Uterus (tissue), 2 donors: ENCODE data around the gene TMEM260.

ENCODE experiments used
- CTCF ChIP-seq, 4 experiments: fragments of 200-600 bp in 2 of 4; fragments of 450-650 bp in 2 of 4; sonication (generic) in 2 of 4; IDR thresholded peaks; one replicate each; pipeline ENCODE4 v1.5.1; 2016 to 2019; ENCODE audit warnings: antibody characterized with exemption in 4 of 4, mild to moderate bottlenecking in 2 of 4, moderate library complexity in 1 of 4
- POLR2A ChIP-seq, 2 donors: fragments of 450-650 bp; IDR thresholded peaks; one replicate each; pipeline ENCODE4 v1.6.1; 2016; ENCODE audit warnings: antibody characterized with exemption in 2 of 2, mild to moderate bottlenecking in 1 of 2, moderate library complexity in 1 of 2

DNA sequence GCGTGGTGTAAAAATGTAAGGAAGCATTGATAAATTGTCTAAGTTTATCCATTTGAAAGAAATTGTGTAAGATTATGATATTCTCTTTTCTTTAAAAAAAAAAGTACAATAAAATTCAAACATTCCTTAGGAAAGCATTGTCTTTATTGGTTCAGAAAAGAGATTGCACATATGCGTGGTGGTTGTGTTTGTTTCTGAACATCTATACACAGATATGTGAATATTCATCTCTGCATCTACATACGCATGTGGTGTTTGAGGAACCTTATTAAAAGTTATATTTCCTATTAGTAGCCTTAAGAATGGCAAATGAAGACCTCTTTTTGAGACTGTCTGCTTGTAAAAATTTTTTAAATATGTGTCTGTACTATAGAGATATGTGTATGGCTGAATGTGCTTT, 69.8 kb downstream of the TMEM260 start:
- TF ChIP-seq POLR2A (IDR thresholded peaks at IDR 0.05) = no peak
- TF ChIP-seq CTCF (IDR thresholded peaks at IDR 0.05) = no peak
